Epithelial cell of prostate (primary cell): Measurements from ENCODE around the gene ROMO1.
"Not testable (repeated sequence)": the region's sequence is repeated elsewhere in the genome, so short reads cannot be mapped to it uniquely, and the experiment has no call there.

Experiments used
- DNase-seq: peaks from one replicate; pipeline ENCODE4 v3.0.0-alpha.2; 2011; ENCODE audit warnings: low read depth, low spot score
- H3K27ac ChIP-seq: fragments of 450-650 bp; 2 replicates; pipeline ENCODE4 v1.5.1; 2017; ENCODE audit warnings: mild to moderate bottlenecking

The ROMO1 gene

DNA sequence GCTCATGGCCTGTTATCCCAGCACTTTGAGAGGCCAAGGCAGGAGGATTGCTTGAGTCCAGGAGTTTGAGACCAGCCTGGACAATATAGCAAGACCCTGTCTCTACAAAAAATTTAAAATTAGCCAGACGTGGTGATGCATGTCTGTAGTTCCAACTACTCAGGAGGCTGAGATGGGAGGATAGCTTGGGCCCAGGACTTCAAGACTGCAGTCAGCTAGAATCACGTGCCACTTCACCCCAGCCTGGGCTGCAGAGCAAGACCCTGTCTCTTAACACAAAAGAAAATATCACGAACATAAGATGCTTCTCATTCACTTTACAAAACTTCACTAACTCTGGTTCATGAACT, 45.3 kb downstream of the ROMO1 start:
- not testable (repeated sequence) for DNase-seq, H3K27ac ChIP-seq
